Body of pancreas (tissue), 4 donors: Measurements from ENCODE around the gene KIR2DL1.

ENCODE experiments used
- POLR2A ChIP-seq, 3 donors: fragments of 450-650 bp; IDR thresholded peaks; one replicate each; pipeline ENCODE4 v1.6.1; 2016; ENCODE audit warnings: antibody characterized with exemption in 3 of 3, mild to moderate bottlenecking in 2 of 3
- TF ChIP-seq, protein P1 (sequence below), 7 experiments: fragments of 450-650 bp in 4 of 7; fragments of 200-600 bp in 3 of 7; sonication (generic) in 3 of 7; IDR thresholded peaks; one replicate each; pipeline ENCODE4 v1.5.1; 2016 to 2019; ENCODE audit warnings: antibody characterized with exemption in 7 of 7

DNA sequence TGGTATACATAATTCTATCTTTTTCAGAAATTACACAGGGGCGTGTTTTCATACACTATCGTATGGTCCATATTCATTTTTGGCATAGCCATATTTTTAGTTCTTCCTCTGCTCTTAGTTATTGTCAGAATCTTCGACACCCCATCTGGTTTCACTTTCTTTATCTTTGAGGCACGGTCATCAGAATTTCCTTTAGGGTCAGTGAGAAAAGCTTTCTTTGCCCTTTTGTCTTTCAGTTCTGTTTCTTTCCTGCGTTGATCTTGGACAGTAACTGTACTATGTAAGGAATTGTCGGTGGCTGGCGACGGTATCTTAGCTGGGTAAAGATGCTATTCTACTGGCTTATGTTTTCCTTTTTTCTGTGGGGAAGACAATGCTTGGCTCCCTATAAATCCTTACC, 23.2 kb downstream of the KIR2DL1 start:
- TF ChIP-seq, protein P1, sequence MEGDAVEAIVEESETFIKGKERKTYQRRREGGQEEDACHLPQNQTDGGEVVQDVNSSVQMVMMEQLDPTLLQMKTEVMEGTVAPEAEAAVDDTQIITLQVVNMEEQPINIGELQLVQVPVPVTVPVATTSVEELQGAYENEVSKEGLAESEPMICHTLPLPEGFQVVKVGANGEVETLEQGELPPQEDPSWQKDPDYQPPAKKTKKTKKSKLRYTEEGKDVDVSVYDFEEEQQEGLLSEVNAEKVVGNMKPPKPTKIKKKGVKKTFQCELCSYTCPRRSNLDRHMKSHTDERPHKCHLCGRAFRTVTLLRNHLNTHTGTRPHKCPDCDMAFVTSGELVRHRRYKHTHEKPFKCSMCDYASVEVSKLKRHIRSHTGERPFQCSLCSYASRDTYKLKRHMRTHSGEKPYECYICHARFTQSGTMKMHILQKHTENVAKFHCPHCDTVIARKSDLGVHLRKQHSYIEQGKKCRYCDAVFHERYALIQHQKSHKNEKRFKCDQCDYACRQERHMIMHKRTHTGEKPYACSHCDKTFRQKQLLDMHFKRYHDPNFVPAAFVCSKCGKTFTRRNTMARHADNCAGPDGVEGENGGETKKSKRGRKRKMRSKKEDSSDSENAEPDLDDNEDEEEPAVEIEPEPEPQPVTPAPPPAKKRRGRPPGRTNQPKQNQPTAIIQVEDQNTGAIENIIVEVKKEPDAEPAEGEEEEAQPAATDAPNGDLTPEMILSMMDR (IDR thresholded peaks at IDR 0.05): no peak
- TF ChIP-seq POLR2A (IDR thresholded peaks at IDR 0.05): no peak
